Colonic mucosa (tissue), 4 donors: ENCODE data around the gene GFI1B. TPM values are rescaled to one million over a fixed set of nuclear protein-coding genes. Genes with fewer than 3 reads are reported as not detected.

Experiments
- DNase-seq: peaks from one replicate; pipeline ENCODE4 v3.0.0-alpha.2; 2020
- H3K27ac ChIP-seq: fragments of 200-600 bp; one replicate; pipeline ENCODE4 v1.8.0; 2021
- H3K27me3 ChIP-seq: fragments of 200-600 bp; one replicate; pipeline ENCODE4 v1.8.0; 2021
- H3K36me3 ChIP-seq: fragments of 200-600 bp; one replicate; pipeline ENCODE4 v1.8.0; 2021
- H3K4me1 ChIP-seq: fragments of 200-600 bp; one replicate; pipeline ENCODE4 v1.8.0; 2021; ENCODE audit warnings: mild to moderate bottlenecking
- H3K4me3 ChIP-seq: fragments of 200-600 bp; one replicate; pipeline ENCODE4 v1.8.0; 2021
- H3K9ac ChIP-seq, 2 donors: one replicate each; pipeline ENCODE4 v1.7.0; 2013; ENCODE audit warnings: control low read depth in 2 of 2, low read depth in 2 of 2, low read length in 2 of 2
- H3K9me3 ChIP-seq: fragments of 200-600 bp; one replicate; pipeline ENCODE4 v1.8.0; 2021
- intact Hi-C: fragments of 100-400 bp; cut with DNase I; formaldehyde crosslinking; loops from one replicate; pipeline ENCODE4 v1.14.1; 2022
- total RNA-seq, 2 donors: library from RNA; stranded (reverse); fragmentation: NEBNext Ultra II Directional in 1 of 2; extraction: Animal tissue kit (Norgen Biotek cat#: 25700) in 1 of 2; gene quantifications; one replicate each; pipeline ENCODE4 v1.2.1, GENCODE V29; 2021
- TF ChIP-seq, protein P1 (sequence below): fragments of 200-600 bp; IDR thresholded peaks from one replicate; pipeline ENCODE4 v1.8.0; 2022; ENCODE audit warnings: antibody characterized with exemption, mild to moderate bottlenecking
- donor health status: healthy.
- donor health status: DM: no; HTN: no; CAD: no.
- donor health status: DM: no; HTN: no; CAD: no.

The GFI1B gene
- total RNA-seq, 2 donors from 2014 or later = 1.1 to 1.3 TPM

DNA sequence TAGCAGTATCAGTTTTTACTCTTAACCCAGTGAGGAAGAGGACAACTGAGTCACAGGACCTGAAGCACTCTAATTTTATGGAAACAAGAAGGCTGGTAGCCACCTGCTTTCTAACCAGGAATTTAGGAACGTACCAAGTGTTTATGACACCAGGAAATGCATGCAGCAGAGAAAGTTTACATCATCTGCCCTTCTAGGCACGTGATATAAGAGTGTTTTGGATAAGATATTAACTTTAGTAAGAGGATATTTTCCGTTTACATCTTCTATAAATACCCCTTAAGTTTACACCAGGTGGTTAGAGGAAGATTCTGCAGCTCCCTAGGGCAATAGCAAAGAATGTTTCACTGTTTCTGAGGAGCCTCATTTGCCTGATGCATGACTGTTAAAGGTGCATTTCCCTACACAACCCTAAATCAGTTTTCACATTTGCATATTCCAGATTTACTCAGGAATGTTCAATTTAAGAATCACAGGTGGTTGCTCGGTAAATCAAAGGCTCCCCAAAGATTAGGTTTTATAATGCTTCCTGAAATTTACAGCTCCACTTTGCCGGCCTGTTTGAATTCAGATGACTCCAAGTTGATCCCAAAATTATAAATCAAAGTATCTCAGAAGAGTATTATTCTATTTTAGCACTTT is 35.8 kb upstream of the GFI1B start:
- Histone ChIP-seq H3K27ac (peak overlapping the region; percentile 3), H3K4me3 (no peak overlapping the region)

DNA sequence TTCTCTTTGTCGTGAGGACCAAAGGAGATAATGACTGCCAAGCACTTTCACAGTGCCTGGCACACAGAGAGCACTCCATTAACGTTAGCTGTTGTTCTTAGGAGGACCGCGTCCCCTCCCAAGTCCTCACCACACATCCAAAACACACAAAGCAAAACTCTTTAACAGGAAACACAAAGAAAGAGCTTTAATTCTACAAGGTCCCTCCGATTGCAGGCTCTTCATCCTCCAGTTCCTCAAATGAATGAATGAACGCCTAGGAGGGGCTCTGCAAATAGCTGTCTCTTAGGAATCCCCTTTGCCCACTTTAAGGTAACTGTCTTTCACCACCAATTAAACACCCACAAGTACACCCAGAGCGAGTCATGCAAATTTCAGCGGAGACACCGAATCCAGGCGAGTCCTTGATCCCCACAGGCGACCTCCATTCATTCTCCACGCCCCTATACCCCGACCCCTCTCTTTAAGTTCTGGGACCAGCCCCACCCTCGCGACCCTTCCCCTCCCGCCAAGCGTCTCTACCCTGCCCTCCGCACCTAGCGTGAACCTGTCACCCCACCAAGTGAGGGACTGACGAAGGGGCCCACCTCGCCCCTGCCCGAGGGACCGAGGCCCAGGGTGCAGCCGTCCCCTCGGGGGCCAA is 34.7 kb upstream of the GFI1B start:
- peak overlapping the region; percentile 89 for H3K27ac ChIP-seq
- intact Hi-C loops = no loop called here
- peak overlapping the region; percentile 85 to 96 for H3K9ac ChIP-seq
- H3K36me3 ChIP-seq = no peaks in the 10 kb centered on the region
- peak overlapping the region; percentile 99 for H3K4me3 ChIP-seq
- no peaks in the 10 kb centered on the region for H3K27me3 ChIP-seq
- H3K9me3 ChIP-seq = no peaks in the 10 kb centered on the region
- H3K4me1 ChIP-seq = peaks cover 15% of the 10 kb centered on the region
- TF ChIP-seq, protein P1, sequence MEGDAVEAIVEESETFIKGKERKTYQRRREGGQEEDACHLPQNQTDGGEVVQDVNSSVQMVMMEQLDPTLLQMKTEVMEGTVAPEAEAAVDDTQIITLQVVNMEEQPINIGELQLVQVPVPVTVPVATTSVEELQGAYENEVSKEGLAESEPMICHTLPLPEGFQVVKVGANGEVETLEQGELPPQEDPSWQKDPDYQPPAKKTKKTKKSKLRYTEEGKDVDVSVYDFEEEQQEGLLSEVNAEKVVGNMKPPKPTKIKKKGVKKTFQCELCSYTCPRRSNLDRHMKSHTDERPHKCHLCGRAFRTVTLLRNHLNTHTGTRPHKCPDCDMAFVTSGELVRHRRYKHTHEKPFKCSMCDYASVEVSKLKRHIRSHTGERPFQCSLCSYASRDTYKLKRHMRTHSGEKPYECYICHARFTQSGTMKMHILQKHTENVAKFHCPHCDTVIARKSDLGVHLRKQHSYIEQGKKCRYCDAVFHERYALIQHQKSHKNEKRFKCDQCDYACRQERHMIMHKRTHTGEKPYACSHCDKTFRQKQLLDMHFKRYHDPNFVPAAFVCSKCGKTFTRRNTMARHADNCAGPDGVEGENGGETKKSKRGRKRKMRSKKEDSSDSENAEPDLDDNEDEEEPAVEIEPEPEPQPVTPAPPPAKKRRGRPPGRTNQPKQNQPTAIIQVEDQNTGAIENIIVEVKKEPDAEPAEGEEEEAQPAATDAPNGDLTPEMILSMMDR = no peak
- peak; percentile 20 for DNase-seq

More for the DNA sequence above, 35.8 kb upstream of the GFI1B start:
- DNase-seq = peak; percentile 23
- peaks cover 15% of the 10 kb centered on the region for H3K4me1 ChIP-seq
- no peaks in the 10 kb centered on the region for H3K27me3 ChIP-seq
- H3K9me3 ChIP-seq = no peaks in the 10 kb centered on the region
- TF ChIP-seq, protein P1 = no peak
- intact Hi-C loops = no loop called here
- H3K36me3 ChIP-seq = no peaks in the 10 kb centered on the region
- no peak overlapping the region for H3K9ac ChIP-seq

DNA sequence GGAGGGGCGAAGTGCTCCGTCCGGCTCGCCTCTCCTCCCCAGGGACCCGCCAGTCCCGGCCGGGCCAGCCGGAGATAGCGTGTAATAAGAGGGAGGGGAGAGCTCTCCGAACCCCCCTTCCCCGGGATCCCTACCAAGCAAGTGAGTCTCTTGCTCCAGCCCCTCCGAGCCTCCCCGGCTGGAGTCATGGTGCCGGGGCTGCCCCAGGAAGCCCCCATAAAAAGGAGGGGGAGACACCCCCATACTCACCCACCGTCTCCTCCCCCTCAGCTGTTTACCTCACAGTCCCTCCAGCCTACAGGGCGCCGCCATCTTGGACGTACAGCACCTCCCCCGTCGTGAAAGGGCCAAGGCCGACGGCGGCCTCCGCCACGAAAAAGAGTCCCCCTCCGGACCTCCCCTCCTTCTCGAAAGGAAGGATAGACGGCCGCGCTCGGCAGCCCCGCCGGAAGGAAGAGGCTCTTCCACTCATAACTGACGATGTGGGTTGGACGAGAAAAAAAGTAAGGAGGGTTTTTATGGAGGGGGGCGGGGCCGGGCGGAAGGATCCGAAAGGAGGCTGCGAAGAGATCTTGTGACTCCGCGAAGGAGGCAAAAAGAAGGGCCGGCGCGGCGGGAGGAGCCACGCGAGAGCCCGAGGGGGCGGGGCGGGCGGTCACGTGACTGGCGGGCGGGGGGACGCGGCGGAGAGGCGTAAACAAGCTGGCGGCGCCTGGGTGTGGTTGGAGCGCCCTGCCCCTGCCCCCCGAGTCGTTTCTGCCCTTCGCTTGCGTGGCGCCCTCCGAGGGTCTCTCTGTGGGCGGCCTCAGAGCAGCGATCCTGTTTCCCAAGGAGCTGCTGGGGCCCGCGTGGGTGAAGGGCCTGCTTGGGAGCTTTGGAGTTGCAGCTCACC is 34.0 kb upstream of the GFI1B start, which contains the start of gene TSC1:
TSC1 (minus strand) TSS at position 323 of the 892 bp plus-strand sequence. CDS start 15,744 bp downstream, outside the sequence.
- TF ChIP-seq, protein P1 = no peak

DNA sequence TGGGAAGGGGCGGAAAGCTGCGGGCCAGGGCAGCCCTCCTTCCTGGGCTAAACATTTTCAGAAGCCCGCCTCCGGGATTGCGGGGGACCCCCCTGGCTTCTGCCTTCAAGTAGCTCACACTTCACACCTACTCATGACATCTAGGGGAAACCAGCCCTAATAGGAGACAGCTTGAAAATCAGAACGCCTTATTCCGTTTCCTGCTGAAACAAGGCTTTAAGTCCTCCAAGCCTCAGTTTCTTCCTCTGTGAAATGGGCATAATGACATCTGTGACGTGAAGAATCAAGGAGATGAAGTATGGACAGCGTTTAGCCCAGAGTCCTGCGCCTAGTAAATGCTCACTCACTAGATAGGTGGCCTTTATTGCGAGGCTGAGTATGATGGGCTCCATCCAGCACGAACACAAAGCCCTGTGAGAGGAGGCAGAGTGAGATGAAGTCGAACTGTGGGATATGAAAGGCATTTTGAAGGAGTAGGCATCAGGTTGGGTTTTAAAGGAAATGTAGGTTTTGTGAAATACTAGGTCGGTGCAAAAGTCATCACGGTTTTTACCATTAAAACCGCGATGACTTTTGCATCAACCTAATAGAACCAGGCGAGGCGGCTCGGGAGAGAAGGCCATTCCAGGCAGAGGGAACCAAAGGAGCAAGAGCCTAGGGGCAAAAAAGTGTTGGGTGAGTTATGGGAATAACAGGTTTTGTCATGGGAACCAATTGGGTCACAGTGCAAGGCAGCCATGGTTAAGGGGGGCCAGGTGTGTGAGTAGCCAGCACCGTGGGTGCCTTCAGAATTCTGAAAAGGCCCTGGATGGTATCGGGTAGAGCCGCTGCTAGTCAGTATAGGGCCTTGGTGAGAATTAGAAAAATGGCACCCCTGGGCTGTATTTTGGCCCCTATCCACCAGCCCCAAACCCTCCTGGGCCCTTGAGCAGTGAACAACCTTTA is 33.0 kb upstream of the GFI1B start:
- intact Hi-C loops = no loop called here
- Histone ChIP-seq H3K4me1 (peaks cover 15% of the 10 kb centered on the region), H3K36me3 (no peaks in the 10 kb centered on the region), H3K27ac (peak overlapping the region; percentile 89), H3K9me3 (no peaks in the 10 kb centered on the region), H3K27me3 (no peaks in the 10 kb centered on the region), H3K9ac (peak overlapping the region; percentile 67 to 89), H3K4me3 (peak overlapping the region; percentile 99)
- TF ChIP-seq, protein P1 = no peak
- DNase-seq = no peak

More for the DNA sequence above, 34.0 kb upstream of the GFI1B start, which contains the start of gene TSC1:
- DNase-seq = peak; percentile 98
- H3K27ac ChIP-seq = peak within 1 kb of the TSS; percentile 89
- no peaks in the 10 kb centered on the region for H3K9me3 ChIP-seq
- H3K36me3 ChIP-seq = no peaks in the 10 kb centered on the region
- peak within 1 kb of the TSS; percentile 99 for H3K4me3 ChIP-seq
- H3K27me3 ChIP-seq = no peaks in the 10 kb centered on the region
- H3K4me1 ChIP-seq = peaks cover 15% of the 10 kb centered on the region
- H3K9ac ChIP-seq = peak within 1 kb of the TSS; percentile 85 to 96
- intact Hi-C loops = no loop called here
